ENCODE data around the gene GHR.

DNA sequence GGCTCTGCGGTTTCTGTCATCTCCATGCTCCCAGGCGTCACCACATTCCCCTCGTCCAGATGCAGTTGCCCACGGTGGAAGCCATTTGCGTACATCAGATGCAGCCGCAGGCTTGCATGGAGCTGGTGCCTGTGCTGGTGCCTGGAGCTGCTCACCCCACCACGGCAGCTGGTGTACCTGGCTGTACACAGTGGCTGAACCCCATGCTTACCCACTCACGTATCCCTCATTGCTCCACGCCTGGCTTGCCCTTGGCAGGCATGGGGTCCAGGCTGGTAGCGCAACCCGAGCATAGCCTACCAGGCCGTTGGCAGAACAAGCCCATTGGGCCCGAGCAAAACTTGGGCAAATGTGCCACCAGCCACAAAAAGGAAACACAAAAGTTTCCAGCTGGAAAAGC is 159.5 kb downstream of the GHR start:
- no peak for TF ChIP-seq EZH2 (IDR thresholded peaks at IDR 0.05; ENCODE audit: low read length, unreplicated experiment)
- TF ChIP-seq CTCF (conservative IDR thresholded peaks at IDR 0.05; ENCODE audit: low read depth, low read length) = no peak
- no peak for TF ChIP-seq EZH2phosphoT487 (IDR thresholded peaks at IDR 0.05; ENCODE audit: borderline replicate concordance, low read length)

All from PC-3 (cell line).